Measurements from ENCODE around the gene DRAM1.

DNA sequence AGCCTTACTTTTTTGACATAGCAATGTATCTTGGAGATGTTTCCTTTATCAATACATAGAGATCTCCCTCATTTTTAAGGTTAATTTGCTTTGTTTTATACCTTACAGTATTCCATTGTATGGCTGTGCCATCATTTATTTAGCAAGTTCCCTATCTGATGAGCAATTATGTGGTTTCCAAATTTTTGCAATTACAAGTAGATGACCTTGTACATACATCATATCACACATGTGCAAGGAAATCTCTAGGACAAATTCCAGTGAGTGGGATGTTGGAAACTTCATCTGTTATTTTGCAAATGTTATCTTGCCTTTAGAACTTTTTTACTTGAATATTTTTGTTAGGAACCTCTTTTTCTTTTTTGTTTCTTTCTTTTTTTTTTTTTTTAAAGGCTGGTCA is 49.7 kb downstream of the DRAM1 start:
- TF ChIP-seq, protein P1, sequence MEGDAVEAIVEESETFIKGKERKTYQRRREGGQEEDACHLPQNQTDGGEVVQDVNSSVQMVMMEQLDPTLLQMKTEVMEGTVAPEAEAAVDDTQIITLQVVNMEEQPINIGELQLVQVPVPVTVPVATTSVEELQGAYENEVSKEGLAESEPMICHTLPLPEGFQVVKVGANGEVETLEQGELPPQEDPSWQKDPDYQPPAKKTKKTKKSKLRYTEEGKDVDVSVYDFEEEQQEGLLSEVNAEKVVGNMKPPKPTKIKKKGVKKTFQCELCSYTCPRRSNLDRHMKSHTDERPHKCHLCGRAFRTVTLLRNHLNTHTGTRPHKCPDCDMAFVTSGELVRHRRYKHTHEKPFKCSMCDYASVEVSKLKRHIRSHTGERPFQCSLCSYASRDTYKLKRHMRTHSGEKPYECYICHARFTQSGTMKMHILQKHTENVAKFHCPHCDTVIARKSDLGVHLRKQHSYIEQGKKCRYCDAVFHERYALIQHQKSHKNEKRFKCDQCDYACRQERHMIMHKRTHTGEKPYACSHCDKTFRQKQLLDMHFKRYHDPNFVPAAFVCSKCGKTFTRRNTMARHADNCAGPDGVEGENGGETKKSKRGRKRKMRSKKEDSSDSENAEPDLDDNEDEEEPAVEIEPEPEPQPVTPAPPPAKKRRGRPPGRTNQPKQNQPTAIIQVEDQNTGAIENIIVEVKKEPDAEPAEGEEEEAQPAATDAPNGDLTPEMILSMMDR (IDR thresholded peaks at IDR 0.05; ENCODE audit: low read depth, low read length), result no peak
- TF ChIP-seq EZH2phosphoT487 (IDR thresholded peaks at IDR 0.05; ENCODE audit: low read depth), result no peak
